ENCODE data around the gene CFAP77. TPM values are rescaled to one million over a fixed set of nuclear protein-coding genes. Genes with fewer than 3 reads are reported as not detected.

CFAP77 gene
- polyA plus RNA-seq, 3 donors = not detected

DNA sequence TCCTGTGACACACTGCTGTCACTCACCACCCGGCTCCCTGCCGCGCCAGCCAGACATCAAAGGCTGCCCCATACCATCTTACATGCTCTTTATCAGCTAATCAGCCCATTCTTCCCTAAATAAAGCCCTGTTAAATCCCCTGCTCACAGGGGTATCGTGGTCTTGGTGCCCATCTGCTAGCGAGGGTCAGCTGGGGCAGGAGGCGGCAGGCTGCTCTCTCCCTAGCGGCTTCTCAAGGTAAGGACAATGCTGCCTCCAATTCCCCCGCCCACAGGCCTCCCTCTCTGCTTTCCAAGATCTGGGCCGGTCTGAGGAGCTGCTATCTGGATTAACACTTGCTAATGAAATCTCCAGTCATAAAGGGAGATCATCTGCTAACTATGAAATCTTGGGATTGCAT, 199.2 kb downstream of the CFAP77 start:
- no peaks in the 10 kb centered on the region for H3K4me1 ChIP-seq (ENCODE audit: control insufficient read depth in 1 of 2, insufficient read depth in 2 of 2, low read length in 2 of 2)
- no peak for DNase-seq
- no peak overlapping the region for H3K9ac ChIP-seq (ENCODE audit: insufficient read depth, low read length, poor library complexity, severe bottlenecking)
- no peak overlapping the region for H3K27ac ChIP-seq (ENCODE audit: low read depth in 1 of 2, low read length in 2 of 2)
- WGBS (ENCODE audit: insufficient coverage) = 96% methylated on average over 8 of the region's 9 CpGs
- peaks cover 23 to 67% of the 10 kb centered on the region in 2 donors for H3K36me3 ChIP-seq (replicated peaks in 1 of 2; ENCODE audit: control insufficient read depth in 1 of 2, insufficient read depth in 2 of 2, low read length in 2 of 2)
- H3K79me2 ChIP-seq (ENCODE audit: insufficient read depth, low read length) = no peaks in the 10 kb centered on the region
- H3K9me3 ChIP-seq (replicated peaks in 1 of 2; ENCODE audit: control insufficient read depth in 1 of 2, insufficient read depth in 1 of 2, low read length in 2 of 2) = no peaks in the 10 kb centered on the region
- H3K4me3 Mint-ChIP-seq = no peak overlapping the region
- H3K4me1 Mint-ChIP-seq = no peaks in the 10 kb centered on the region
- H3K36me3 Mint-ChIP-seq = peaks cover 59 to 63% of the 10 kb centered on the region in 2 donors
- H4K20me1 ChIP-seq (ENCODE audit: insufficient read depth, low read length) = no peaks in the 10 kb centered on the region
- no peak overlapping the region for H2AFZ ChIP-seq (ENCODE audit: insufficient read depth, low read depth, low read length, poor library complexity, severe bottlenecking)
- no peaks in the 10 kb centered on the region for H3K27me3 Mint-ChIP-seq (ENCODE audit: low read depth in 3 of 3)
- no peak overlapping the region for H3K4me2 ChIP-seq (replicated peaks; ENCODE audit: extremely low read depth, low read length, poor library complexity, severe bottlenecking)
- intact Hi-C loops (cut with micrococcal nuclease) = no loop called here
- TF ChIP-seq, protein P1, sequence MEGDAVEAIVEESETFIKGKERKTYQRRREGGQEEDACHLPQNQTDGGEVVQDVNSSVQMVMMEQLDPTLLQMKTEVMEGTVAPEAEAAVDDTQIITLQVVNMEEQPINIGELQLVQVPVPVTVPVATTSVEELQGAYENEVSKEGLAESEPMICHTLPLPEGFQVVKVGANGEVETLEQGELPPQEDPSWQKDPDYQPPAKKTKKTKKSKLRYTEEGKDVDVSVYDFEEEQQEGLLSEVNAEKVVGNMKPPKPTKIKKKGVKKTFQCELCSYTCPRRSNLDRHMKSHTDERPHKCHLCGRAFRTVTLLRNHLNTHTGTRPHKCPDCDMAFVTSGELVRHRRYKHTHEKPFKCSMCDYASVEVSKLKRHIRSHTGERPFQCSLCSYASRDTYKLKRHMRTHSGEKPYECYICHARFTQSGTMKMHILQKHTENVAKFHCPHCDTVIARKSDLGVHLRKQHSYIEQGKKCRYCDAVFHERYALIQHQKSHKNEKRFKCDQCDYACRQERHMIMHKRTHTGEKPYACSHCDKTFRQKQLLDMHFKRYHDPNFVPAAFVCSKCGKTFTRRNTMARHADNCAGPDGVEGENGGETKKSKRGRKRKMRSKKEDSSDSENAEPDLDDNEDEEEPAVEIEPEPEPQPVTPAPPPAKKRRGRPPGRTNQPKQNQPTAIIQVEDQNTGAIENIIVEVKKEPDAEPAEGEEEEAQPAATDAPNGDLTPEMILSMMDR (IDR thresholded peaks at IDR 0.05) = no peak
- H3K9me3 Mint-ChIP-seq = peaks cover 0 to 2% (median 0%) of the 10 kb centered on the region in 7 donors
- H3K4me3 ChIP-seq (replicated peaks in 1 of 3; ENCODE audit: low read depth in 2 of 3, low read length in 3 of 3) = no peak overlapping the region
- H3K27me3 ChIP-seq (ENCODE audit: control insufficient read depth in 2 of 2, insufficient read depth in 2 of 2, low read length in 2 of 2) = no peaks in the 10 kb centered on the region
- H3K27ac Mint-ChIP-seq = no peak overlapping the region

DNA sequence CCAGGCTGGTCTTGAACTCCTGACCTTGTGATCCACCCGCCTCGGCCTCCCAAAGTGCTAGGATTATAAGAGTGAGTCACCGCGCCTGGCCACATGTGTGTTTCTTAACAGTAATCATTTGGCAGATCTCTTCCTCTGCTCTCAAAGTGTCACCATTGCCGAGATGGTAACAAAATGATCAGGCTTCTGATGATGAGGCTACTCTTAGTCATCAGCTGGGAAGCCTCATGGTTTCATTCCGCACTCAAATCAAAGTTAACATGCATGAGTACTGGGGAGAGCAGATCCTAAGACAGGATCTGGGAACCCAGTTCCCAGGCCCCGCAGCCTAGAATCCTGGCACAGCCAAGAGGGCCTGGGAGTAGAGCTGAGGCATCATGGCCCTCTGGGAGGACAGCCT, 199.8 kb downstream of the CFAP77 start:
- H3K36me3 Mint-ChIP-seq = peaks cover 63 to 66% of the 10 kb centered on the region in 2 donors
- H3K9ac ChIP-seq (ENCODE audit: insufficient read depth, low read length, poor library complexity, severe bottlenecking) = no peak overlapping the region
- no peaks in the 10 kb centered on the region for H3K79me2 ChIP-seq (ENCODE audit: insufficient read depth, low read length)
- H3K27ac Mint-ChIP-seq = no peak overlapping the region
- H3K4me1 Mint-ChIP-seq = no peaks in the 10 kb centered on the region
- no peak overlapping the region for H3K4me2 ChIP-seq (replicated peaks; ENCODE audit: extremely low read depth, low read length, poor library complexity, severe bottlenecking)
- H3K27me3 ChIP-seq (ENCODE audit: control insufficient read depth in 2 of 2, insufficient read depth in 2 of 2, low read length in 2 of 2) = no peaks in the 10 kb centered on the region
- H4K20me1 ChIP-seq (ENCODE audit: insufficient read depth, low read length) = no peaks in the 10 kb centered on the region
- intact Hi-C loops (cut with micrococcal nuclease) = no loop called here
- H3K4me3 ChIP-seq (replicated peaks in 1 of 3; ENCODE audit: low read depth in 2 of 3, low read length in 3 of 3) = no peak overlapping the region
- 94% methylated on average over 5 of the region's 7 CpGs for WGBS (ENCODE audit: insufficient coverage)
- no peak overlapping the region for H2AFZ ChIP-seq (ENCODE audit: insufficient read depth, low read depth, low read length, poor library complexity, severe bottlenecking)
- no peak overlapping the region for H3K27ac ChIP-seq (ENCODE audit: low read depth in 1 of 2, low read length in 2 of 2)
- H3K4me1 ChIP-seq (ENCODE audit: control insufficient read depth in 1 of 2, insufficient read depth in 2 of 2, low read length in 2 of 2) = no peaks in the 10 kb centered on the region
- peaks cover 23 to 74% of the 10 kb centered on the region in 2 donors for H3K36me3 ChIP-seq (replicated peaks in 1 of 2; ENCODE audit: control insufficient read depth in 1 of 2, insufficient read depth in 2 of 2, low read length in 2 of 2)
- TF ChIP-seq, protein P1 (IDR thresholded peaks at IDR 0.05) = no peak
- no peak for DNase-seq
- no peaks in the 10 kb centered on the region for H3K27me3 Mint-ChIP-seq (ENCODE audit: low read depth in 3 of 3)
- no peaks in the 10 kb centered on the region for H3K9me3 ChIP-seq (replicated peaks in 1 of 2; ENCODE audit: control insufficient read depth in 1 of 2, insufficient read depth in 1 of 2, low read length in 2 of 2)
- H3K9me3 Mint-ChIP-seq = peaks cover 0 to 2% (median 0%) of the 10 kb centered on the region in 7 donors
- H3K4me3 Mint-ChIP-seq = no peak overlapping the region
